ENCODE data around the gene MGAM2. TPM values are rescaled to one million over a fixed set of nuclear protein-coding genes. Genes with fewer than 3 reads are reported as not detected.

The MGAM2 gene
- 1.8 TPM for total RNA-seq

GRCh38 chr7:142111499-142111898 lies at the start of gene MGAM2:
MGAM2 (plus strand) TSS chr7:142111718; CDS start chr7:142116874, 5,156 bp downstream.

GRCh38 chr7:142257958-142258357 lies 146.4 kb downstream of the MGAM2 start, which contains the start of gene PRSS58:
PRSS58 (minus strand) TSS chr7:142258058; CDS start chr7:142257707, 351 bp downstream.

Other genes with a start within 250 kb of the MGAM2 start
- gene OR9A4, start 195.3 kb upstream of the MGAM2 start, total RNA-seq = 0.71 TPM
- gene CLEC5A, start 164.7 kb upstream of the MGAM2 start, total RNA-seq = 0.49 TPM
- gene TAS2R38, start 137.9 kb upstream of the MGAM2 start, total RNA-seq = not detected
- gene MGAM, start 115.8 kb upstream of the MGAM2 start, total RNA-seq = 0.99 TPM
- not detected for gene PRSS58, start 146.3 kb downstream of the MGAM2 start, total RNA-seq